22Rv1 (cell line): ENCODE data around the gene PIAS1.
"Not testable (repeated sequence)": the region's sequence is repeated elsewhere in the genome, so short reads cannot be mapped to it uniquely, and the experiment has no call there.

ENCODE experiments used
- H3K27ac ChIP-seq: fragments of 450-650 bp; 2 replicates; pipeline ENCODE4 v1.5.1; 2017
- CTCF ChIP-seq: fragments of 450-650 bp; IDR thresholded peaks from 2 replicates; pipeline ENCODE4 v1.5.1; 2017; ENCODE audit warnings: mild to moderate bottlenecking
- ZFX ChIP-seq: fragments of 450-650 bp; IDR thresholded peaks from 2 replicates; pipeline ENCODE4 v1.6.1; 2017; ENCODE audit warnings: antibody characterized with exemption, borderline replicate concordance

The PIAS1 gene

GRCh38 chr15:68197170-68197492, 143.0 kb downstream of the PIAS1 start:
- TF ChIP-seq CTCF (no peak), ZFX (no peak)
- no peak overlapping the region for H3K27ac ChIP-seq

GRCh38 chr15:68197661-68198437, 143.7 kb downstream of the PIAS1 start:
- H3K27ac ChIP-seq, result no peak overlapping the region; the same call in 1 of the 2 replicates
- TF ChIP-seq CTCF (no peak), ZFX (no peak)

- H3K27ac ChIP-seq, result no peak overlapping the region
- no peak for TF ChIP-seq CTCF
These were observed 145.2 kb downstream of the PIAS1 start for GRCh38 chr15:68199340-68199739.

- no peak overlapping the region for H3K27ac ChIP-seq
- TF ChIP-seq ZFX (no peak), CTCF (no peak)
These were observed 146.1 kb downstream of the PIAS1 start for GRCh38 chr15:68200016-68200861.

GRCh38 chr15:68201153-68201878, 147.2 kb downstream of the PIAS1 start:
- H3K27ac ChIP-seq, result no peak overlapping the region
- TF ChIP-seq CTCF, result no peak

GRCh38 chr15:68201879-68202261, 147.8 kb downstream of the PIAS1 start:
- TF ChIP-seq ZFX (no peak), CTCF (no peak)
- H3K27ac ChIP-seq, result no peak overlapping the region

- H3K27ac ChIP-seq, result not testable (repeated sequence)
These were observed 148.9 kb downstream of the PIAS1 start for GRCh38 chr15:68202994-68203393.
